ENCODE results near the gene CPLX3.

Gene CPLX3

DNA sequence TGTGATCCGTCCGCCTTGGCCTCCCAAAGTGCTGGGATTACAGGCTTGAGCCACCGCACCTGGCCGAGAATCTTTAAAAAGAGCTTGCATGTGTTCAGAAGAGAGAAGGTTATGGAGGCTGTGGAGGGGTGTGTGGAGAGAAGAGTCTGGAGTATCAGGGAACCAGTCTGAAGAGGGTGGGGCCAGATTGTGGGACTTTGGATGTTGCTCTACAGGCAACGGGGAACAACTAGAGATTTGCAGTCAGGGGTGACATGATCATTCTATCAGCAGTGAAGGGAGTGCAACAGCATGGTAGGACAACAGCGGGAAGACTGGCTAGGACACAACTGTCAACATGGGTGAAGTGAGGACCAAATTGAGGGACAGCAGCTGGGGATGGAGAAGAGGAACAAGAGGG, 37.9 kb downstream of the CPLX3 start:
- DNase-seq (ENCODE audit: extremely low read depth, low read depth): no peak
- TF ChIP-seq, protein P1, sequence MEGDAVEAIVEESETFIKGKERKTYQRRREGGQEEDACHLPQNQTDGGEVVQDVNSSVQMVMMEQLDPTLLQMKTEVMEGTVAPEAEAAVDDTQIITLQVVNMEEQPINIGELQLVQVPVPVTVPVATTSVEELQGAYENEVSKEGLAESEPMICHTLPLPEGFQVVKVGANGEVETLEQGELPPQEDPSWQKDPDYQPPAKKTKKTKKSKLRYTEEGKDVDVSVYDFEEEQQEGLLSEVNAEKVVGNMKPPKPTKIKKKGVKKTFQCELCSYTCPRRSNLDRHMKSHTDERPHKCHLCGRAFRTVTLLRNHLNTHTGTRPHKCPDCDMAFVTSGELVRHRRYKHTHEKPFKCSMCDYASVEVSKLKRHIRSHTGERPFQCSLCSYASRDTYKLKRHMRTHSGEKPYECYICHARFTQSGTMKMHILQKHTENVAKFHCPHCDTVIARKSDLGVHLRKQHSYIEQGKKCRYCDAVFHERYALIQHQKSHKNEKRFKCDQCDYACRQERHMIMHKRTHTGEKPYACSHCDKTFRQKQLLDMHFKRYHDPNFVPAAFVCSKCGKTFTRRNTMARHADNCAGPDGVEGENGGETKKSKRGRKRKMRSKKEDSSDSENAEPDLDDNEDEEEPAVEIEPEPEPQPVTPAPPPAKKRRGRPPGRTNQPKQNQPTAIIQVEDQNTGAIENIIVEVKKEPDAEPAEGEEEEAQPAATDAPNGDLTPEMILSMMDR (IDR thresholded peaks at IDR 0.05; ENCODE audit: low read depth, low read length): no peak

DNA sequence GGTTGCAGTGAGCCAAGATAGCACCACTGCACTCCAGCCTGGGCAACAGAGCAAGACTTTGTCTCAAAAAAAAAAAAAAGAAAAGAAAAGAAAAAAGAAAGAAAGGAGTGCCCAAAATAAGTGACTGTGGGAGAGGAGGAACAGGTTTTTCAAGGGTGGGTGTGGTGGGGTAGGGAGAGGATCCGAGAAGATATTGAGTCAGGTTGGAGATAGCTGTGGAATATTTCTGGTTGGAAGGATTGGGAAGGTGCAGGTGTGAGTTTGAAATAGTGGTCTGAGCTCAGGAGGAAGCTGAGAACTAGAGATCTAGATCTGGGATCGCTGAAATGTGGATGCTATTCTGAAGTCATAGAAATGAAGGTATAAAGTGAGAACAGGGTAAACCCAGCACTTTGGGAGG, 38.9 kb downstream of the CPLX3 start:
- TF ChIP-seq, protein P1 (IDR thresholded peaks at IDR 0.05; ENCODE audit: low read depth, low read length): no peak
- no peak for DNase-seq (ENCODE audit: extremely low read depth, low read depth)

DNA sequence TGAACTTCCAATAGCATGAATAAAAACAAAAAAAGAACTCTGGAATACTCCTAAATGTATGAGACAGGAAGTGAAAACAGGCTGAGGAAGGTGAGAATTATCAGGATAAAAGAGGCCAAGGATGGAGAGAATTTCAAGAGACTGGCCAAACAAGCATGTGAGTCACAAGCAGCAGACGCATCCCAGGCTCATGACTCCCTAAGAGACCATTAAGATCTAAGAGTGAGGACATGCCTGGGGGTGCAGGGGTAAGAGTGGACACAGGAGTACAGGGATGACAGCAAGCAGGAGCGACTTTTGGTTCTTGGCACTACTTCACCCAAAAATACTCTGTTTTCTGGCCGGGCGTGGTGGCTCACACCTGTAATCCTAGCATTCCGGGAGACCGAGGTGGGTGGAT, 39.7 kb downstream of the CPLX3 start:
- TF ChIP-seq, protein P1 (IDR thresholded peaks at IDR 0.05; ENCODE audit: low read depth, low read length): no peak
- no peak for DNase-seq (ENCODE audit: extremely low read depth, low read depth)

DNA sequence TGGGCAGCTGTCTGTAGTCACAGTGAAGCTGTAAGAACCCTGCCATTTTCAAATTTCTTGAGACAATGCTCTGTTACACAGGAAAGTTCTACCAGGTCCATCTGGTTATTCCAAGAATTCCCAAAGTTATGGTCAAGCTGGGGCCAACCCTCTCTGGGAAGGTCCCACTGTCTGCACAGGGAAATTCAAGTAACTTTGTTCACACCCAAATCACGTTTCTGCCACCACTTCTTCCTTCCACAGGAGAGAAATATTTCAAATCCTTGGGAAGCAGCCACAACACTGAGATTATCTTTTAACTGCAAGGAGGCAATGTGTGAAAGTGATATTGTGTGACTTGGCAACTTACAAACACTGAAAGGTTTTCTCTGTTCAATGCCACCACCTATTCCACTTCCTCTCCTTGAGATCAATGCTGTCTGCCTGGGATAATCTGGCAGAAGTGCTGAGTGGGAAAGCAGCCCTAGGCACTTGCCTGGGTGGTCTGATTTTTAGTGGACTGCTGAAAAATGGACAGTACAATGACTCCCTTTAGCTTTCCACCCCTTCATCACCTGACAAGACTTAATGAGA, 41.1 kb downstream of the CPLX3 start:
- TF ChIP-seq, protein P1 (IDR thresholded peaks at IDR 0.05; ENCODE audit: low read depth, low read length): no peak
- no peak for DNase-seq (ENCODE audit: extremely low read depth, low read depth)

DNA sequence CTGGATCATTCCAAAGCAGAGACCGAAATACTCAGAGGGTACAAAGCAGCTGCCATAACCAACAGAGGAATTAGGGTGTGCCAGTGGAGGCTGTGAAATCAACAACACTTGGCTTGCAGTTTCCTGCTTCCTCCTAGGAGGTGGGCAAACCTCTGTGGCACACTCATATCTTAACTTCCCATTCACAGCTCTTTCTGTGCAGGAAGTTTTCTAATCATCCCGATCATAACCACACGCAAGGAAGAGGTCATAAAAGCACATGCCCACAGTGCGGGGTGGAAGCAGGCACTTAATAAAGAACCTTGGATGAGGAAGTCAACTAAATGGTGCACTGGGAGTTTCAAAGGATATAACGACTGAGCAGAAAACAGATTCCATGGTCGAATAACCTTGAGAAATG, 41.6 kb downstream of the CPLX3 start:
- no peak for DNase-seq (ENCODE audit: extremely low read depth, low read depth)
- TF ChIP-seq, protein P1 (IDR thresholded peaks at IDR 0.05; ENCODE audit: low read depth, low read length): no peak

DNA sequence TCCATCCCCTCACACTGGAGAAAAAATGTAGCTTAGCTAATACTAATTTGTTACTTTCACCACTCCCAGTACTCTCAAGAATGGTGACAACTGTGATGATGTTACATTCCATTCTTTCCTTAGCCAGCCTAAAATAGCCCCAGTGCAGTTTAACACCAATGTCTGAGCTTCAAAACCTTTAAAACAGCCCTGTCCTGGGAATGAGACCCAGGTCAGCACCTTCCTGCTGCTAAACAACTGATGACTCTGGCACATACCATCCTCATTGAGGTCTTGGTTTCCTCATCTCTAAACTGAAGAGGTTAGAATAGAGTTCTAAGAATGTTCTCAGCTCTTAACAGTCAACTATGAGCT, 42.9 kb downstream of the CPLX3 start:
- TF ChIP-seq, protein P1 (IDR thresholded peaks at IDR 0.05; ENCODE audit: low read depth, low read length): no peak
- DNase-seq (ENCODE audit: extremely low read depth, low read depth): no peak

DNA sequence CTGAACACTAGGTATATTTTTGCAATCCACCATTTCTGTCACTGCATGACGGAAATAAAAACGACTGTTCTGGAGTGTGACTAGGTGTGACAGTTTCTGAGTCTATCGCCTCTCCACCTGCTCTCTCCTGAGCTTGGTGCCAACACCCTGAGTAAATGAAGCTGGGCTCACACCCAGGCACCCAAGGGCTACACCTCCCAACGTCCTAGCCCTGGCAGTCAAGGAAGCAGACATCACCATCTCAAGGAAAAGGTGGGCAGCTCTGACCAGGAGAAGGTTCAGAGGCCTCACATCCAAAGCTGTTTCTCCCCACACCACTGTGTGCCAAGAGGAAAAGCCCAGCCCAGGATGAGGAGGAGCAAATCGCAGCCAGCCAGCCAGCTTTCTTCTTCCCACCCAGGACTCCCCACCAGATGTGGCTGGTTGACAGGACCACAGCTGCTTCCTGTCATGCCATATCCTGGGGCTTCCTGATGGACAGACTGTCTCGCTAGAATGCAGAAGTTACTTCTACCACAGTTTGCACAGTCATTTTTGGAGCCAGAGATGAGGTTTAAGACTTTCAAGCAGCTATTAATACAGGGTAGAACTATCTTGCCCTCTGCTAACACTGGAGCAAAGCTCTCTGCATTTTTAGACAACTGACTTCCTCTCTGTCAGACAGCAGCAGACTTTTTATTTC, 43.4 kb downstream of the CPLX3 start:
- TF ChIP-seq, protein P1 (IDR thresholded peaks at IDR 0.05; ENCODE audit: low read depth, low read length): no peak
- no peak for DNase-seq (ENCODE audit: extremely low read depth, low read depth)
